Nasal cavity respiratory epithelium epithelial cell of viscerocranial mucosa (primary cell): ENCODE results near the gene ZBTB40. TPM values are rescaled to one million over a fixed set of nuclear protein-coding genes. Genes with fewer than 3 reads are reported as not detected.

Experiments used
- total RNA-seq: library from RNA; depleted of rRNA; stranded (reverse); fragments of >200 nt; gene quantifications from 2 replicates; pipeline ENCODE4 v1.2.3, GENCODE V29; 2014

The ZBTB40 gene, protein sequence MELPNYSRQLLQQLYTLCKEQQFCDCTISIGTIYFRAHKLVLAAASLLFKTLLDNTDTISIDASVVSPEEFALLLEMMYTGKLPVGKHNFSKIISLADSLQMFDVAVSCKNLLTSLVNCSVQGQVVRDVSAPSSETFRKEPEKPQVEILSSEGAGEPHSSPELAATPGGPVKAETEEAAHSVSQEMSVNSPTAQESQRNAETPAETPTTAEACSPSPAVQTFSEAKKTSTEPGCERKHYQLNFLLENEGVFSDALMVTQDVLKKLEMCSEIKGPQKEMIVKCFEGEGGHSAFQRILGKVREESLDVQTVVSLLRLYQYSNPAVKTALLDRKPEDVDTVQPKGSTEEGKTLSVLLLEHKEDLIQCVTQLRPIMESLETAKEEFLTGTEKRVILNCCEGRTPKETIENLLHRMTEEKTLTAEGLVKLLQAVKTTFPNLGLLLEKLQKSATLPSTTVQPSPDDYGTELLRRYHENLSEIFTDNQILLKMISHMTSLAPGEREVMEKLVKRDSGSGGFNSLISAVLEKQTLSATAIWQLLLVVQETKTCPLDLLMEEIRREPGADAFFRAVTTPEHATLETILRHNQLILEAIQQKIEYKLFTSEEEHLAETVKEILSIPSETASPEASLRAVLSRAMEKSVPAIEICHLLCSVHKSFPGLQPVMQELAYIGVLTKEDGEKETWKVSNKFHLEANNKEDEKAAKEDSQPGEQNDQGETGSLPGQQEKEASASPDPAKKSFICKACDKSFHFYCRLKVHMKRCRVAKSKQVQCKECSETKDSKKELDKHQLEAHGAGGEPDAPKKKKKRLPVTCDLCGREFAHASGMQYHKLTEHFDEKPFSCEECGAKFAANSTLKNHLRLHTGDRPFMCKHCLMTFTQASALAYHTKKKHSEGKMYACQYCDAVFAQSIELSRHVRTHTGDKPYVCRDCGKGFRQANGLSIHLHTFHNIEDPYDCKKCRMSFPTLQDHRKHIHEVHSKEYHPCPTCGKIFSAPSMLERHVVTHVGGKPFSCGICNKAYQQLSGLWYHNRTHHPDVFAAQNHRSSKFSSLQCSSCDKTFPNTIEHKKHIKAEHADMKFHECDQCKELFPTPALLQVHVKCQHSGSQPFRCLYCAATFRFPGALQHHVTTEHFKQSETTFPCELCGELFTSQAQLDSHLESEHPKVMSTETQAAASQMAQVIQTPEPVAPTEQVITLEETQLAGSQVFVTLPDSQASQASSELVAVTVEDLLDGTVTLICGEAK
- 9.9 and 14.8 TPM in 2 replicates for total RNA-seq

DNA sequence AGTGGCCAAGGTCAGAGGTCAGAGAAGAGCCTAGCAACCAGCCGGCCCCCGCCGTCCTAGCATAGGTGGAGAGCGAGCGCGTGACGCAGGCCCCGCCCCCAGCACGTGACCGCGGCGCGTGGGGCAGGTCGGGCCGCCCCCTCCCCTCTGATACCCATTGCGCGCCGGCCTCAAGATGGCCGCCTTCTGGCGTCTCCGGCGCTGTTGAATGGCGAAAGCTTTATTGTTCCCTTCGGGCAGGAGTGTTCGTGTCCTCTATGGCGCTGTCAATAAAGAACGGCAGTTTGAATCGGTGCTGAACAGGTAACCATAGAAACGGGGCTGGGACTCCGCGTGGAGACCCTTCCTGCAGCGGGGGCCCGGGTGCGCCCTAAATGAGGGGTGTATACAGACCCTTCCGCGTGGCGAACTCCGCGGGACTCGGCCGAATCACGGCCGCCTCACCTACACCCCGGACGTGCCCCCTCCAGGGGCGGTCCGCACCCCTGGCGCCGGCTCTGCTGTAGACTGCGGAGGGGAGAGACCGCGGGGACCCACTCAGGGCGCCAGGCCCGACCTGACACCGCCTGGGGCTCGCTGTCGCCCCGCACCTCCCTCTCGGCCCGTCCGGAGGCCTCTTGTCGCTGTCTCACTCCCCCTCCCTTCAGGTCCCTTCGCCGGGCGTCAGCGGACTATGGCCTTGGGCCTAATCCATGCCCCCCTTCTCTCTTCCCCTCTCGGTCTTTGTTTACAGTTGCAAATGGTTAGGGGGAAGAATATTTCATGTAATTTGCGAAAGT is at the start of gene ZBTB40:
Gene ZBTB40 (plus strand): TSS at position 150 of the 779 bp plus-strand sequence. CDS start 38,098 bp downstream, outside the sequence.

DNA sequence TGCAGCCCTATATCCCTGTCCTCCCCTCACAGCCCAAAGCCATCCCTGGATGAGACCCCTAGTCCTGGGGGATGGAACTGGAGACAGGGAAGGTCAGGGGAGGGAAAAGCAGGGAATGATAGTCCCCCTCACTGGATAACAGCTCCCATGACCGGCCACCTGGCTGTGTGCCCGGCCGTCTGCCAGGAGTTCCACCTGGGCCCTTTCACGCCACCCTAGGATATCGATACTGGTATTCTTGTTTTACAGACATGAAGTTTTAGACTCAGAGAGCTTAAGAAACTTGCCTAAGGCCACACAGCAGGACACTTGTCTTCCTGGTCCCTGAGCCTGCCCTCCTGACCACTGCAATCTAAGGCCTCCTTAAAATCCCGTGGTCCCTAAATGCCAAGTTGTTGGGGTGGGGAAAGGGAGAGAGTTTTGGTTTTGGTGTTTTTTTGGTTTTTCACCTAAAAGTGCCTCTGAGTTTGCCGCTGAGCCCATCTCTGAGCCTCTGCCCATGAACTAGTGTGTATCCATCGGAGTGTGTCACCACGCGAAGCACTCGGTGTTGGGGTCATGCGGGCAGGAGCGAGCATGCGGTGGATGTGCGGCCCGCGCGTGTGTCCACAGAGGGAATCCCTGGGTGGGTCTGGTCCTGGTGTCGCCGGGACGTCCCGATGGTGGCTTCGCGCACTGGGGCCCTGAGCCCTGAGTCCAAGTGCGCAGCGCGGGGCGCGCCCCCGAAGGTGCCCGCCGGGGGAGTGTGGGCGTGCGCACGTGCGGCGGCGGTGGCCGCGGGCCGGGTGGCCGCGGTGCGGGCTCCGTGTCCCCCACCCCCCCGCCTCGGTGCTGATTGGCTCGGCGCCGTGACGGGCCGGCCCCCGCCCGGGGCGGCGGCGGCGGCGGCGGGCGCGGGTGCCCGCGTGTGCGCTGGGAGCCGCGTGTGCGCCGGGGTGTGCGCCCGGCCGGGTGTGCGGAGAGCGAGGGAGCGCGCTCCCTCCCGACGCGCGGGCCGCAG is 111.2 kb downstream of the ZBTB40 start, which contains the start of gene EPHA8:
Gene EPHA8 (plus strand): TSS at position 906 of the 1,000 bp plus-strand sequence. CDS start 147 bp downstream, outside the sequence.

Other genes starting within 250 kb of the ZBTB40 start
- gene EPHA8, start 111.6 kb downstream of the ZBTB40 start, total RNA-seq: under 0.01 TPM in 1 of 2 replicates, not detected in the other
- gene C1QA, start 184.8 kb downstream of the ZBTB40 start, total RNA-seq: not detected in 2 replicates
- not detected in 2 replicates for gene C1QC, start 191.8 kb downstream of the ZBTB40 start, total RNA-seq
- gene C1QB, start 201.4 kb downstream of the ZBTB40 start, total RNA-seq: not detected in 2 replicates